ENCODE results near the gene PIK3R3.

Gene PIK3R3

GRCh38 chr1:46118856-46119255 lies 13.6 kb downstream of the PIK3R3 start:
- Histone ChIP-seq H2AFZ (ENCODE audit: low read length) (no peak overlapping the region), H3K9ac (ENCODE audit: low read length) (no peak overlapping the region), H3K4me2 (ENCODE audit: low read length) (no peak overlapping the region), H3K79me2 (ENCODE audit: insufficient read depth, low read length) (no peaks in the 10 kb centered on the region), H4K20me1 (ENCODE audit: insufficient read depth, low read length) (no peaks in the 10 kb centered on the region), H3K9me3 (ENCODE audit: low read length) (no peaks in the 10 kb centered on the region), H3F3A (ENCODE audit: insufficient read depth, low read length) (no peaks in the 10 kb centered on the region), H3K36me3 (ENCODE audit: insufficient read depth, low read length) (no peaks in the 10 kb centered on the region), H3K27me3 (ENCODE audit: insufficient read depth, low read length) (no peaks in the 10 kb centered on the region), H3K4me1 (ENCODE audit: insufficient read depth, low read length, severe bottlenecking) (peaks cover 8% of the 10 kb centered on the region), H3K9me2 (ENCODE audit: low read depth, low read length) (no peaks in the 10 kb centered on the region), H3K4me3 (ENCODE audit: low read depth, low read length, poor library complexity, severe bottlenecking) (no peak overlapping the region), H3K27ac (ENCODE audit: low read depth, low read length, poor library complexity, severe bottlenecking) (no peak overlapping the region)
- TF ChIP-seq, protein P1, sequence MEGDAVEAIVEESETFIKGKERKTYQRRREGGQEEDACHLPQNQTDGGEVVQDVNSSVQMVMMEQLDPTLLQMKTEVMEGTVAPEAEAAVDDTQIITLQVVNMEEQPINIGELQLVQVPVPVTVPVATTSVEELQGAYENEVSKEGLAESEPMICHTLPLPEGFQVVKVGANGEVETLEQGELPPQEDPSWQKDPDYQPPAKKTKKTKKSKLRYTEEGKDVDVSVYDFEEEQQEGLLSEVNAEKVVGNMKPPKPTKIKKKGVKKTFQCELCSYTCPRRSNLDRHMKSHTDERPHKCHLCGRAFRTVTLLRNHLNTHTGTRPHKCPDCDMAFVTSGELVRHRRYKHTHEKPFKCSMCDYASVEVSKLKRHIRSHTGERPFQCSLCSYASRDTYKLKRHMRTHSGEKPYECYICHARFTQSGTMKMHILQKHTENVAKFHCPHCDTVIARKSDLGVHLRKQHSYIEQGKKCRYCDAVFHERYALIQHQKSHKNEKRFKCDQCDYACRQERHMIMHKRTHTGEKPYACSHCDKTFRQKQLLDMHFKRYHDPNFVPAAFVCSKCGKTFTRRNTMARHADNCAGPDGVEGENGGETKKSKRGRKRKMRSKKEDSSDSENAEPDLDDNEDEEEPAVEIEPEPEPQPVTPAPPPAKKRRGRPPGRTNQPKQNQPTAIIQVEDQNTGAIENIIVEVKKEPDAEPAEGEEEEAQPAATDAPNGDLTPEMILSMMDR (IDR thresholded peaks at IDR 0.05; ENCODE audit: low read length): no peak
- no peak for TF ChIP-seq EZH2 (IDR thresholded peaks at IDR 0.05; ENCODE audit: borderline replicate concordance, low read length)

DNA sequence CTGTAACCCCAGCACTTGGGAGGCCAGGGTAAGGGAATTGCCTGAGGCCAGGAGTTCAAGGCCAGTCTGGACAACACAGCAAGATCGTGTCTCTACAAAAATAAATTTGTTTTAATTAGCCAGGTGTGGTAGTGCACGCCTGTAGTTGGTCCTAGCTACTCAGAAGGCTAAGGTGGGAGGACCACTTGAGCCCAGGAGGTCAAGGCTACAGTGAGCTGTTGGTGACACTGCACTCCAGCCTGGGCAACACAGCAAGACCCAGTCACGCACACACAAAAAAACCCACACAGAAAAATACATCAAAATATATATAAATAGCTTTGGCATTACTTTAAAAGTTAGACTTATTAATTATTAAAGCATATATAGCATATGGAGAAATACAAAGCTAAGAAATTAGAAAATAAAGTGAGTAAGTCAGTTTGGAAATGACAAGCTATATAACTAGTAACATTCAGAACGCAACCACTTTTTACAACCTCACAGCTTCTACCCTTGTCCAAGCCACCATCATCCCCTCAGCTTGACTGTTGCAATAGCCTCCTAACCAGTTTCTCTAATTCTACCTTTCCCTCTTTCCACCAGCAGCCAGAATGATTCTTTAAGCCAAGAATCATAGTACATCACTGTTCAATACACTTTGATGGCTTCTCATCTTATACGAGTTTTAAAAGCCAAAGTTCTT lies 14.5 kb downstream of the PIK3R3 start:
- H3K79me2 ChIP-seq (ENCODE audit: insufficient read depth, low read length): no peaks in the 10 kb centered on the region
- H3K36me3 ChIP-seq (ENCODE audit: insufficient read depth, low read length): no peaks in the 10 kb centered on the region
- H3K4me2 ChIP-seq (ENCODE audit: low read length): no peak overlapping the region
- no peak overlapping the region for H2AFZ ChIP-seq (ENCODE audit: low read length)
- H4K20me1 ChIP-seq (ENCODE audit: insufficient read depth, low read length): no peaks in the 10 kb centered on the region
- no peaks in the 10 kb centered on the region for H3K27me3 ChIP-seq (ENCODE audit: insufficient read depth, low read length)
- H3F3A ChIP-seq (ENCODE audit: insufficient read depth, low read length): no peaks in the 10 kb centered on the region
- H3K4me3 ChIP-seq (ENCODE audit: low read depth, low read length, poor library complexity, severe bottlenecking): no peak overlapping the region
- TF ChIP-seq, protein P1 (IDR thresholded peaks at IDR 0.05; ENCODE audit: low read length): no peak
- TF ChIP-seq EZH2 (IDR thresholded peaks at IDR 0.05; ENCODE audit: borderline replicate concordance, low read length): no peak
- H3K9me3 ChIP-seq (ENCODE audit: low read length): no peaks in the 10 kb centered on the region
- no peak overlapping the region for H3K27ac ChIP-seq (ENCODE audit: low read depth, low read length, poor library complexity, severe bottlenecking)
- H3K9me2 ChIP-seq (ENCODE audit: low read depth, low read length): no peaks in the 10 kb centered on the region
- H3K9ac ChIP-seq (ENCODE audit: low read length): no peak overlapping the region
- H3K4me1 ChIP-seq (ENCODE audit: insufficient read depth, low read length, severe bottlenecking): peaks cover 8% of the 10 kb centered on the region

- Histone ChIP-seq H3F3A (ENCODE audit: insufficient read depth, low read length) (no peaks in the 10 kb centered on the region), H3K27ac (ENCODE audit: low read depth, low read length, poor library complexity, severe bottlenecking) (no peak overlapping the region), H4K20me1 (ENCODE audit: insufficient read depth, low read length) (no peaks in the 10 kb centered on the region), H2AFZ (ENCODE audit: low read length) (no peak overlapping the region), H3K9me3 (ENCODE audit: low read length) (no peaks in the 10 kb centered on the region), H3K4me3 (ENCODE audit: low read depth, low read length, poor library complexity, severe bottlenecking) (no peak overlapping the region), H3K4me1 (ENCODE audit: insufficient read depth, low read length, severe bottlenecking) (peaks cover 8% of the 10 kb centered on the region), H3K27me3 (ENCODE audit: insufficient read depth, low read length) (no peaks in the 10 kb centered on the region), H3K79me2 (ENCODE audit: insufficient read depth, low read length) (no peaks in the 10 kb centered on the region), H3K36me3 (ENCODE audit: insufficient read depth, low read length) (no peaks in the 10 kb centered on the region), H3K4me2 (ENCODE audit: low read length) (no peak overlapping the region), H3K9ac (ENCODE audit: low read length) (no peak overlapping the region), H3K9me2 (ENCODE audit: low read depth, low read length) (no peaks in the 10 kb centered on the region)
- TF ChIP-seq, protein P1 (IDR thresholded peaks at IDR 0.05; ENCODE audit: low read length): no peak
- TF ChIP-seq EZH2 (IDR thresholded peaks at IDR 0.05; ENCODE audit: borderline replicate concordance, low read length): no peak
These were observed 17.4 kb downstream of the PIK3R3 start for GRCh38 chr1:46114925-46115603.

All from OCI-LY1 (cell line).